GM18951 (cell line): ENCODE results near the gene DCK.

Source experiments
- POLR2A ChIP-seq: IDR thresholded peaks from 4 replicates; pipeline ENCODE4 v1.6.1; 2011; ENCODE audit warnings: mild to moderate bottlenecking; ENCODE audit not compliant: insufficient read length, insufficient read depth; ENCODE audit errors: extremely low read depth
- in situ Hi-C: fragments of 300-500 bp; cut with MboI; formaldehyde crosslinking; loops from one replicate; pipeline ENCODE4 v1.12.0; 2022; ENCODE audit warnings: low sequenced_read_pairs, mixed read lengths, inconsistent platforms; ENCODE audit not compliant: unreplicated experiment

DCK gene

GRCh38 chr4:71062436-71062835 lies 69.0 kb downstream of the DCK start:
- in situ Hi-C loops = no loop called here
- TF ChIP-seq POLR2A = no peak

- TF ChIP-seq POLR2A = no peak
- in situ Hi-C loops = no loop called here
Observed at GRCh38 chr4:71063711-71064110, 70.3 kb downstream of the DCK start.

- TF ChIP-seq POLR2A = no peak
- in situ Hi-C loops = no loop called here
Observed at GRCh38 chr4:71064521-71064920, 71.1 kb downstream of the DCK start.

GRCh38 chr4:71065991-71066510 lies 72.6 kb downstream of the DCK start:
- in situ Hi-C loops = no loop called here
- TF ChIP-seq POLR2A = no peak

DNA sequence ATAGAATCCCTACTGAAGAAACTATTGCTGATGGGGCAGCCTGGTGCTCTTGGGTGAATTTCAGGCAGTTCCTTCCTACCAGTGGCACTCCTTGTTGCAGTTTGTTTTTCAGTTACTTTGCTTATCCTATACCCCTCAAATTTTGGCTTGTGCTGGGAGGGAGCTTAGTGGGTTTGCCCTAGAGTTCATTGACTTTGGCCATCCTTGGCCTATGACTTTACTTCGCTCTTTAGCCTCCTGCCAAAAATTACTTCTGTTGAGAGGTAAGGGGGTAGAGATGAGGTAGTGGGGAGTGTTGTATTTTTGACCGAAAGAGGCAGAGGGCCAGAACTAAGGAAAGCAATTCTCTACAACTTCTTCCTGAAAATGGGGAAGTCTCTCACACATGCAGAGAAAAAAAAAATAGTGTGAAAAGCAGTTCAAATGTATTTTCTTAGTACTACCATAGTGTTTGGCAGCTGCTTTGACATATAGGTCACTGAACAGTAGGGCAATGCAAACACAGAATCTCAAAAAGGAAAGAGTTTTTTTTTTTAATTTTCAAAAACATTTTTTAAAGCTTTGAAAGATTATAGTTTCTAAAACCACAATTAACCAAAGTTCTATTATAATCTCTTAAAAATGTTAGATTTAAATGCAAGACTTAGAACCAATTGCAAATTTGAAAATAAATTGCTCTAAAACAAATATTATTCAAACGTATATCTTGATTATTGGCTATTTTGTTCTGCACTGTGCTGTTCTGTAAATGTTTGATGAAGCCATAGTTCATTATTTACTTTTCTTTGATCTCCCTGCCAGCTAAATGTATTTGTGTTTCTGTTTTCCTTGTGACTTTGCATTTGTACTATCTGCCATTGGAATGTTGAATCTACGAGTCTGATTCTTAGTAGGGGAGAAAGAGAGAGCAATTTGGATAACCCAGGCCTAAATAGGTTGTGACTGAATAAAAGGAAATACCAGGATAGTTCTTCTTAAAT lies 73.6 kb downstream of the DCK start:
- in situ Hi-C loops = no loop called here
- TF ChIP-seq POLR2A = no peak

DNA sequence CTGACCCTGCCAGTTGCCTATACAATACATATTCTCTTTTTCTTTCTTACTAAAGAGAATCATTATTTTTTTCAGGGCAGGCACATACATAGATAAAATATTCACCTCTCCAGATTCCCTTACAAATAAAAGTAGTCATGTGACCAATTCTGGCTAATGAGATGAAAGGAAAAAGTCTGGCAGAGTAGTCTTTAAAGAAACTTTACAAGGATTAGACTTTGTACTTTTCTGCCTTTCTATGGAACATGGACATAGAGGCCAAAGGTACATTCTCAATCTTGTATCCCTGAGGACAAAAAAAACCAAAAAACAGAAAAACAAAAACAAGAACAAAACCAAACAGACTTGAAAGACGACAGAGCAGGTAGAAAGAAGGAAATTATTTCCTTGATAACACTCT lies 75.6 kb downstream of the DCK start:
- in situ Hi-C loops = no loop called here

GRCh38 chr4:71070015-71070414 lies 76.6 kb downstream of the DCK start:
- in situ Hi-C loops = no loop called here
- TF ChIP-seq POLR2A = no peak

More for the DNA sequence above, 75.6 kb downstream of the DCK start:
- TF ChIP-seq POLR2A = no peak

DNA sequence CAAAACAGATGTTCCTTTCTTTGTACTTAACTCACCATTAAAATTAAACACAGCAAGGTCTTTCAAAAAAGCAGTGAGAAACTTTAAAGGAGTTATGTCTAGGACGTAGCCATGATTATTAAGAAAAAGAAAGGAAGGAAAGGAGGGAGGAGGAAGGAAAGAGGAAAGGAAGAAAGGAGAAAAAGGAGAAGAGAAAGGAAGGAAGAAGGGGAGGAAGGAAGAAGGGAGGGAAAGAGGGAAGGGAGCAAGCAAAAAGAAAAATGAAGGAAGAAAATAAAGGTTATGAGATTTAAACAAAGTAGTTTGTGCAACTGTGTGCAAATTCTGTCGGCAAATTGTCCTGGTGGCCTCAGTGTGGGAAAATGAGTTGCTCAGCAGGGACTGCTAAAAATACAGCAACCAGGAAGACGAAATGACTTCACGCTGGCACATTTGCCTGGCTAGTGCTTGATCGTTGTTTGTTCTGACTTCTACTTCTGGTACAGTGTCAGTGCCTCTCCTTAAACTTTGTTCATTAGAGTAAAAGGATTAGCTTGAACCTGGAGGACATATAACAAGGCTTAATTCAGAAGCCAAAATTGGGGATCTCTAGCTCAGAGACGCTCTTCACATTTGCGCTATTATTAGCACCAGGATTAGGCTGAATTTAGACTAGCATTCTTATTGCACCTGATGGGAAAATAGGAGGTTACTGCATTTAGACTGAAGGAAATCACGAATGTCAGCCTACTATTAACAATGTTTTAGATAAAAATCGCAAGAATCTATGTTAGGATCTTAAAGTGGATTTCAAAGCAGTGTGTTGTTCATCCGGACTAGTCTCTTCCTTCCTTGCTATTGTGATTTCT lies 81.2 kb downstream of the DCK start:
- in situ Hi-C loops = no loop called here
- no peak for TF ChIP-seq POLR2A
